ENCODE measurements around the gene POLR2A.

Gene POLR2A

DNA sequence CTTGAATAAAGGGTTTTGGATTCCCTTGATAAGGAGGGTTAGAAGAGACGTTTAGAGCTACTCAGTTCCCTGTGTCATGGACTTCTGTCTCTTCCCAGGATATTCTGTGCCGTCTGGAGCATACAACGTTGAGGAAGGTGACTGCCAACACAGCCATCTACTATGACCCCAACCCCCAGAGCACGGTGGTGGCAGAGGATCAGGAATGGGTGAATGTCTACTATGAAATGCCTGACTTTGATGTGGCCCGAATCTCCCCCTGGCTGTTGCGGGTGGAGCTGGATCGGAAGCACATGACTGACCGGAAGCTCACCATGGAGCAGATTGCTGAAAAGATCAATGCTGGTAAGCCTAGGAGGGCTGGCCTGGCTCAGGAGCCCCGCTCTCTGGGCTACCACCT, 24.7 kb downstream of the POLR2A start:
- TF ChIP-seq, protein P1, sequence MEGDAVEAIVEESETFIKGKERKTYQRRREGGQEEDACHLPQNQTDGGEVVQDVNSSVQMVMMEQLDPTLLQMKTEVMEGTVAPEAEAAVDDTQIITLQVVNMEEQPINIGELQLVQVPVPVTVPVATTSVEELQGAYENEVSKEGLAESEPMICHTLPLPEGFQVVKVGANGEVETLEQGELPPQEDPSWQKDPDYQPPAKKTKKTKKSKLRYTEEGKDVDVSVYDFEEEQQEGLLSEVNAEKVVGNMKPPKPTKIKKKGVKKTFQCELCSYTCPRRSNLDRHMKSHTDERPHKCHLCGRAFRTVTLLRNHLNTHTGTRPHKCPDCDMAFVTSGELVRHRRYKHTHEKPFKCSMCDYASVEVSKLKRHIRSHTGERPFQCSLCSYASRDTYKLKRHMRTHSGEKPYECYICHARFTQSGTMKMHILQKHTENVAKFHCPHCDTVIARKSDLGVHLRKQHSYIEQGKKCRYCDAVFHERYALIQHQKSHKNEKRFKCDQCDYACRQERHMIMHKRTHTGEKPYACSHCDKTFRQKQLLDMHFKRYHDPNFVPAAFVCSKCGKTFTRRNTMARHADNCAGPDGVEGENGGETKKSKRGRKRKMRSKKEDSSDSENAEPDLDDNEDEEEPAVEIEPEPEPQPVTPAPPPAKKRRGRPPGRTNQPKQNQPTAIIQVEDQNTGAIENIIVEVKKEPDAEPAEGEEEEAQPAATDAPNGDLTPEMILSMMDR (conservative IDR thresholded peaks at IDR 0.05): no peak

GRCh38 chr17:7509937-7510336, 25.8 kb downstream of the POLR2A start:
- TF ChIP-seq, protein P1 (conservative IDR thresholded peaks at IDR 0.05): no peak
- H3K27ac ChIP-seq: no peak overlapping the region

More for the DNA sequence above, 24.7 kb downstream of the POLR2A start:
- no peak overlapping the region for H3K27ac ChIP-seq

DNA sequence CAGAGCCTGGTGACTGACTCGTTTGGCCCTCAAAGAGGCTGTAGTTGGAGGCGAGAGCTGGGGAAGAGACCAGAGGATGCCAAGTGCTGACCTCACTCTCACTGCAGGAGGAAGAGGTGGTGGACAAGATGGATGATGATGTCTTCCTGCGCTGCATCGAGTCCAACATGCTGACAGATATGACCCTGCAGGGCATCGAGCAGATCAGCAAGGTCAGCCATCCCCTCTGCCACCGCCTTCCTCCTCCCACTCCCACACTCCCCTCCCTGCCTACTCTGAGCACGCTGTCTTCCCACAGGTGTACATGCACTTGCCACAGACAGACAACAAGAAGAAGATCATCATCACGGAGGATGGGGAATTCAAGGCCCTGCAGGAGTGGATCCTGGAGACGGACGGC, 26.9 kb downstream of the POLR2A start:
- no peak overlapping the region for H3K27ac ChIP-seq
- TF ChIP-seq, protein P1 (conservative IDR thresholded peaks at IDR 0.05): no peak

GRCh38 chr17:7512105-7512504, 27.9 kb downstream of the POLR2A start:
- TF ChIP-seq, protein P1 (conservative IDR thresholded peaks at IDR 0.05): no peak
- H3K27ac ChIP-seq: no peak overlapping the region

- no peak overlapping the region for H3K27ac ChIP-seq
Observed at GRCh38 chr17:7512824-7513540, 28.8 kb downstream of the POLR2A start.

GRCh38 chr17:7513850-7514419, 29.8 kb downstream of the POLR2A start:
- H3K27ac ChIP-seq: no peak overlapping the region
- TF ChIP-seq, protein P1 (conservative IDR thresholded peaks at IDR 0.05): no peak

More at GRCh38 chr17:7512824-7513540, 28.8 kb downstream of the POLR2A start:
- TF ChIP-seq, protein P1 (conservative IDR thresholded peaks at IDR 0.05): no peak

DNA sequence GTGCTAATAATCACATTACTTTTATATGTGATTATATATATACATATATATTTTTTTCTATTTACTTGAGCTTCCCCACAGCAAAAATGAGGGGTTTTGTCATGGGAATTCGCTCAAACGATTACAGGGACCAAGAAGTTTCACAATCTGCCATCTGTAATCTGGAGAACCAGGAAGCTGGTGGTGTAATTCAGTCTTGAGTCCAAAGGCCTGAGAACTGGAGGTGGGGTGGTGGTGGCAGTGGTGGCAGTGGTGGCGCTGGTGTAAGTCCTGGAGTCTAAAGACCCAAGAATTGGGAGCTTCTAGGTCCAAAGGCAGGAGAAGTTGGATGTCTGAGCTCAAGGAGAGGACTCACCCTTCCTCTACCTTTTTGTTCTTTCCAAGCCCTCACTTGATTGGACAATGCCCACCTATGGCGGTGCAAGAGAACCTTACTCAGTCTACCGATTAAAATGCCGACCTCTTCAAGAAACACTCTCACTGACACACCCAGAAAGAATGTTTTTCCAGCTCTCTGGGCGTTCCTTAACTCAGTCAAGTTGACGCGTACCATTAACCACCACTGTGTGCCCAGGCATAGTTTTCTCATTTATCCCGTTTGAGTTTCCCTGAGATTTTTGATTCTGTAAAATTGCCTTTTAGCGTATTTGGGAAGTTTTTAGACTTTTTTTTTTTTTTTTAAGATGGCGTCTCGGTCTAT, 31.9 kb downstream of the POLR2A start:
- TF ChIP-seq, protein P1 (conservative IDR thresholded peaks at IDR 0.05): no peak
- no peak overlapping the region for H3K27ac ChIP-seq
